Measurements from ENCODE around the gene ARHGAP24. TPM values are rescaled to one million over a fixed set of nuclear protein-coding genes. Genes with fewer than 3 reads are reported as not detected.
"Not testable (repeated sequence)": the region's sequence is repeated elsewhere in the genome, so short reads cannot be mapped to it uniquely, and the experiment has no call there.

ARHGAP24 gene
- total RNA-seq, 2 donors from 2014 or later: 7.0 TPM; not detected in 1

- ATAC-seq: no peak
- no peak for DNase-seq
- H3K9me3 ChIP-seq (ENCODE audit: control insufficient read depth, low read length, poor library complexity, severe bottlenecking): no peaks in the 10 kb centered on the region
- Mint-ChIP-seq H3K36me3 (ENCODE audit: low read depth) (no peaks in the 10 kb centered on the region), H3K27me3 (no peaks in the 10 kb centered on the region), H3K27ac (no peak overlapping the region), H3K4me3 (no peak overlapping the region), H3K4me1 (no peaks in the 10 kb centered on the region)
These were observed 162.8 kb downstream of the ARHGAP24 start for GRCh38 chr4:85637778-85638177.

GRCh38 chr4:85639946-85640345 is 165.0 kb downstream of the ARHGAP24 start:
- H3K36me3 Mint-ChIP-seq (ENCODE audit: low read depth): no peaks in the 10 kb centered on the region
- ATAC-seq: no peak
- H3K27me3 Mint-ChIP-seq: no peaks in the 10 kb centered on the region
- no peaks in the 10 kb centered on the region for H3K9me3 ChIP-seq (ENCODE audit: control insufficient read depth, low read length, poor library complexity, severe bottlenecking)
- H3K27ac Mint-ChIP-seq: no peak overlapping the region
- no peak for DNase-seq
- no peak overlapping the region for H3K4me3 Mint-ChIP-seq
- H3K4me1 Mint-ChIP-seq: no peaks in the 10 kb centered on the region

GRCh38 chr4:85642356-85643100 is 167.6 kb downstream of the ARHGAP24 start:
- Mint-ChIP-seq H3K4me1 (no peaks in the 10 kb centered on the region), H3K27ac (no peak overlapping the region), H3K36me3 (ENCODE audit: low read depth) (no peaks in the 10 kb centered on the region), H3K27me3 (no peaks in the 10 kb centered on the region), H3K4me3 (no peak overlapping the region)
- DNase-seq (no peak), ATAC-seq (no peak)
- H3K9me3 ChIP-seq (ENCODE audit: control insufficient read depth, low read length, poor library complexity, severe bottlenecking): no peaks in the 10 kb centered on the region

GRCh38 chr4:85644061-85644460 is 169.1 kb downstream of the ARHGAP24 start:
- Mint-ChIP-seq H3K36me3 (ENCODE audit: low read depth) (no peaks in the 10 kb centered on the region), H3K27ac (no peak overlapping the region), H3K27me3 (no peaks in the 10 kb centered on the region), H3K4me1 (no peaks in the 10 kb centered on the region), H3K4me3 (no peak overlapping the region)
- H3K9me3 ChIP-seq (ENCODE audit: control insufficient read depth, low read length, poor library complexity, severe bottlenecking): no peaks in the 10 kb centered on the region
- DNase-seq (no peak), ATAC-seq (no peak)

GRCh38 chr4:85650908-85651307 is 176.0 kb downstream of the ARHGAP24 start:
- Mint-ChIP-seq H3K4me3 (no peak overlapping the region), H3K4me1 (no peaks in the 10 kb centered on the region), H3K27me3 (no peaks in the 10 kb centered on the region), H3K27ac (no peak overlapping the region), H3K36me3 (ENCODE audit: low read depth) (no peaks in the 10 kb centered on the region)
- ATAC-seq: no peak
- DNase-seq: no peak
- no peaks in the 10 kb centered on the region for H3K9me3 ChIP-seq (ENCODE audit: control insufficient read depth, low read length, poor library complexity, severe bottlenecking)

GRCh38 chr4:85656759-85657505 is 182.0 kb downstream of the ARHGAP24 start:
- no peak overlapping the region for H3K4me3 Mint-ChIP-seq
- H3K36me3 Mint-ChIP-seq (ENCODE audit: low read depth): no peaks in the 10 kb centered on the region
- no peaks in the 10 kb centered on the region for H3K4me1 Mint-ChIP-seq
- ATAC-seq: no peak
- no peaks in the 10 kb centered on the region for H3K9me3 ChIP-seq (ENCODE audit: control insufficient read depth, low read length, poor library complexity, severe bottlenecking)
- DNase-seq: no peak
- H3K27ac Mint-ChIP-seq: no peak overlapping the region
- H3K27me3 Mint-ChIP-seq: no peaks in the 10 kb centered on the region

- ATAC-seq (no peak), DNase-seq (no peak)
- Mint-ChIP-seq H3K27ac (no peak overlapping the region), H3K27me3 (no peaks in the 10 kb centered on the region), H3K4me3 (no peak overlapping the region), H3K36me3 (ENCODE audit: low read depth) (no peaks in the 10 kb centered on the region), H3K4me1 (no peaks in the 10 kb centered on the region)
- H3K9me3 ChIP-seq (ENCODE audit: control insufficient read depth, low read length, poor library complexity, severe bottlenecking): no peaks in the 10 kb centered on the region
These were observed 184.0 kb downstream of the ARHGAP24 start for GRCh38 chr4:85658766-85659439.

GRCh38 chr4:85659610-85660218 is 184.8 kb downstream of the ARHGAP24 start:
- no peaks in the 10 kb centered on the region for H3K36me3 Mint-ChIP-seq (ENCODE audit: low read depth)
- no peaks in the 10 kb centered on the region for H3K27me3 Mint-ChIP-seq
- DNase-seq (no peak), ATAC-seq (no peak)
- peak overlapping the region; percentile 8 for H3K27ac Mint-ChIP-seq
- no peaks in the 10 kb centered on the region for H3K4me1 Mint-ChIP-seq
- H3K4me3 Mint-ChIP-seq: no peak overlapping the region
- no peaks in the 10 kb centered on the region for H3K9me3 ChIP-seq (ENCODE audit: control insufficient read depth, low read length, poor library complexity, severe bottlenecking)

GRCh38 chr4:85666625-85667024 is 191.7 kb downstream of the ARHGAP24 start:
- not testable (repeated sequence) for H3K4me3 Mint-ChIP-seq, H3K27ac Mint-ChIP-seq, ATAC-seq

GRCh38 chr4:85669204-85669603 is 194.3 kb downstream of the ARHGAP24 start:
- no peaks in the 10 kb centered on the region for H3K4me1 Mint-ChIP-seq
- no peak overlapping the region for H3K4me3 Mint-ChIP-seq
- H3K36me3 Mint-ChIP-seq (ENCODE audit: low read depth): peaks cover 2% of the 10 kb centered on the region
- H3K27ac Mint-ChIP-seq: no peak overlapping the region
- no peaks in the 10 kb centered on the region for H3K9me3 ChIP-seq (ENCODE audit: control insufficient read depth, low read length, poor library complexity, severe bottlenecking)
- no peak for DNase-seq
- no peak for ATAC-seq
- H3K27me3 Mint-ChIP-seq: no peaks in the 10 kb centered on the region

More at GRCh38 chr4:85666625-85667024, 191.7 kb downstream of the ARHGAP24 start:
- not testable (repeated sequence) for H3K4me1 Mint-ChIP-seq; H3K27me3 Mint-ChIP-seq; H3K9me3 ChIP-seq (ENCODE audit: control insufficient read depth, low read length, poor library complexity, severe bottlenecking); DNase-seq; H3K36me3 Mint-ChIP-seq (ENCODE audit: low read depth)

GRCh38 chr4:85669992-85670548 is 195.1 kb downstream of the ARHGAP24 start:
- Mint-ChIP-seq H3K27ac (no peak overlapping the region), H3K36me3 (ENCODE audit: low read depth) (peaks cover 2% of the 10 kb centered on the region), H3K27me3 (no peaks in the 10 kb centered on the region), H3K4me1 (no peaks in the 10 kb centered on the region), H3K4me3 (no peak overlapping the region)
- H3K9me3 ChIP-seq (ENCODE audit: control insufficient read depth, low read length, poor library complexity, severe bottlenecking): no peaks in the 10 kb centered on the region
- DNase-seq (no peak), ATAC-seq (no peak)

- H3K4me1 Mint-ChIP-seq: no peaks in the 10 kb centered on the region
- ATAC-seq (no peak), DNase-seq (no peak)
- no peaks in the 10 kb centered on the region for H3K9me3 ChIP-seq (ENCODE audit: control insufficient read depth, low read length, poor library complexity, severe bottlenecking)
- H3K4me3 Mint-ChIP-seq: no peak overlapping the region
- no peak overlapping the region for H3K27ac Mint-ChIP-seq
- no peaks in the 10 kb centered on the region for H3K27me3 Mint-ChIP-seq
- peaks cover 2% of the 10 kb centered on the region for H3K36me3 Mint-ChIP-seq (ENCODE audit: low read depth)
These were observed 196.2 kb downstream of the ARHGAP24 start for GRCh38 chr4:85671120-85671519.

GRCh38 chr4:85672116-85672515 is 197.2 kb downstream of the ARHGAP24 start:
- no peaks in the 10 kb centered on the region for H3K9me3 ChIP-seq (ENCODE audit: control insufficient read depth, low read length, poor library complexity, severe bottlenecking)
- Mint-ChIP-seq H3K27ac (no peak overlapping the region), H3K27me3 (no peaks in the 10 kb centered on the region), H3K4me1 (no peaks in the 10 kb centered on the region), H3K36me3 (ENCODE audit: low read depth) (peaks cover 2% of the 10 kb centered on the region), H3K4me3 (no peak overlapping the region)
- ATAC-seq (no peak), DNase-seq (no peak)

Measured in T-helper 17 cell (primary cell).